Posterior vena cava (tissue), 2 donors: ENCODE data around the gene ALDH1B1. TPM values are rescaled to one million over a fixed set of nuclear protein-coding genes. Genes with fewer than 3 reads are reported as not detected.
"Not testable (repeated sequence)": the region's sequence is repeated elsewhere in the genome, so short reads cannot be mapped to it uniquely, and the experiment has no call there.

Source experiments
- DNase-seq: peaks from one replicate; pipeline ENCODE4 v3.0.0-alpha.2; 2020; ENCODE audit warnings: low spot score
- intact Hi-C, 2 donors: fragments of 100-400 bp; cut with DNase I; formaldehyde crosslinking; loops; one replicate each; pipeline versions ENCODE4 v1.14.1 to v1.14.2; 2022 to 2023
- total RNA-seq, 2 donors: library from RNA; stranded (reverse); fragmentation: NEBNext Ultra II Directional; extraction: Animal tissue kit (Norgen Biotek cat#: 25700); gene quantifications; one replicate each; pipeline ENCODE4 v1.2.1, GENCODE V29; 2021
- donor health status: DM: yes; HTN: yes; CAD: no.
- donor health status: DM: yes; HTN: yes; CAD: no.

ALDH1B1 gene
- total RNA-seq, 2 donors from 2014 or later: 200 to 217 TPM

DNA sequence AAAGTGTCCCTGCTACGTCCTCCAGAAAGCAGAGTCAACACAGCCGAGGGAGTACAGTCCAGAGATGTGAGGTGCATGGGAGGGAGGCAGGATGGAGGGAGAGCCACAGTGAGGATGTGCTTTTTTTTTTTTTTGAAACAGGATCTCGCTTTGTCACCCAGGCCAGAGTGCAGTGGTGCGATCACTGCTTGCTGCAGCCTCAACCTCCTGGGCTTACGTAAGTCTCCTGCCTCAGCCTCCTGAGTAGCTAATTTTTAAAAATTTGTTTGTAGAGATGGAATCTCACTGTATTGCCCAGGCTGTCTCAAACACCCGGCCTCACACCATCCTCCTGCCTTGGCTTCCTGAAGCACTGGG lies 33.2 kb upstream of the ALDH1B1 start:
- DNase-seq: no peak
- intact Hi-C loops: loop anchor here in 1 of 2 donors (1.0 to 5.0 kb wide), 2 partner anchors 43 to 177 kb away; no protein-coding TSS in a partner anchor

DNA sequence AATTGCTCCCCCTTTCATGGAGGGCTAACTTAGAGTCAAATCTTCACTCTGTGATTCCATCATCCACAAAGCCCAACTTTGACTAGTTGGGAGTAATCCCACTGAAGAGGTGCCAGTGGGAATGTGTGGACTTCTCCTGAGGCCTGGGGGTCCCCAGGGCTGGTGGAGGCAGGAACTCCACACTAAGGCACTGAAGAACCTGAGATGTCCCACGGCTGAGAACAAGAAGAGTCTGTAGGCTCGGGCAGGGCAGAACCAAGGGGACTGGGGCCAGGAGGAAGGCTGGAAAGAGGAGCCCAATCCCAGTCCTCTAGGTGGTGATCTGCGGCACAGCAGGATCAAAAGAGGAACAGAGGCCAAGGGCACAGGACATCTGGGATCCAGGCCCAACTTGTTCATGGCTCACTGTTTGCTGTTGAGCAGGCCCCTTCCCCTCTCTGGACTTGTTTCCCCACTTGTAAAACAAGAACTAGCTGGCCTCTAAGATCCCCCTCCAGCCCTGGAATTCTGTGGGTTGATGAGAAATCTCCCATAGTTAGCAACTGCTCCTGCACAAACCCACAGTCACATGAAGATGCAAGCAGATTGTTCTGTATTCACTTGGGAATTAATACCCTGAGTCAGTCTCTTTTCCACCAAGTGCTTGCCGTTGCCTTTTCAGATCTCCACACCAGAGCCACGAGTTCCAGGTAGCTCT lies 32.7 kb upstream of the ALDH1B1 start:
- intact Hi-C loops: loop anchor here (1.0 to 10.0 kb wide), 5 partner anchors 44 to 615 kb away; no protein-coding TSS in a partner anchor
- DNase-seq: no peak

DNA sequence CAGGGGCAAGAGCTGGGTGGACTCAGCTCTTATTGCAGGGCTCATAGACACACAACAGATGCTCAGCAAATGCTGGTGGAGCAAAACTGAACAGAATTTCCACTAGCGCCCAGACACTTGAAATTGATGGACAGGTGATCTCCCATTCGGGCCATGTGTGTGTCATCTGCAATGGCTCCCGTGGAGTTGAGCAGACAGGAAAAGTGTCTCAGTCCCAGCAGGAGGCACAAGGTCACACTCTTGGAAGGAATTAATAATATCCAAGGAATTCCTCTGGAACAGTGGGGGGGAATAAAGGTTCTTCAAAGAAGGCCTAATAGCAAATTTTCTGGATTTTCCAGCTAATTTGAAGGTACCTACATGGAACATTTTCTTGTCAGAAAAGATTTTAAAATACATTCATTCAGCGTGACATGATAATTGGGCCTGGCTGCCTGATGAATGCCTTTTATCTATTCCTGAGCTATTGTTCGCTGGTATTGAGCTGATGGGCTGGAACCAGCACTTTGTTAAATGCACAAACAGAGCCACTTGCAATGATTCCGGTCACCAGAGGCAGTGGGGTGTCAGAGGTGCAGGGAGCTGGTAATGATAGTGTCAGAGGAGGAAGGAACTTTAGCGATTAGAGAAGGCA lies 31.5 kb upstream of the ALDH1B1 start:
- DNase-seq: no peak
- intact Hi-C loops: loop anchor here (5.0 to 10.0 kb wide), 3 partner anchors 276 to 616 kb away; no protein-coding TSS in a partner anchor

DNA sequence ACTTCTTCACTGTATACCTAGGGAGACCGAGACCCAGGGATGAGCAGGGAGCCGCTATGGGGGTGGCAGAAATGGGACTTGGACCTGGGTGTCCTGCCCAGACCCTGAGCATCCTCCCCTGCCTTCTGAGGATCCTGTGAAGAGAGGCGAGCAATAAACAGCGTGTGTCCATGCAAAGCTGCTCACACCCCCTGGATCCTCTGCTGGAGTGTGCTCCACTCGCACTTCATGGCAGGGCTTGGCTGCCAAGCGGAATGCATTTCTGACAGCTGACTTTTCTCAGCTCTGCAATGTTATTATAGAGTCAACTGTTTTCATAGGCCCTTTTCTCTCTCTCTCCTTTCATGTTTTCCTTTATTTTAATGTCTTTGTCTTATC lies 31.0 kb upstream of the ALDH1B1 start:
- DNase-seq: no peak
- intact Hi-C loops: loop anchor here (5.0 to 10.0 kb wide), 3 partner anchors 277 to 617 kb away; no protein-coding TSS in a partner anchor

DNA sequence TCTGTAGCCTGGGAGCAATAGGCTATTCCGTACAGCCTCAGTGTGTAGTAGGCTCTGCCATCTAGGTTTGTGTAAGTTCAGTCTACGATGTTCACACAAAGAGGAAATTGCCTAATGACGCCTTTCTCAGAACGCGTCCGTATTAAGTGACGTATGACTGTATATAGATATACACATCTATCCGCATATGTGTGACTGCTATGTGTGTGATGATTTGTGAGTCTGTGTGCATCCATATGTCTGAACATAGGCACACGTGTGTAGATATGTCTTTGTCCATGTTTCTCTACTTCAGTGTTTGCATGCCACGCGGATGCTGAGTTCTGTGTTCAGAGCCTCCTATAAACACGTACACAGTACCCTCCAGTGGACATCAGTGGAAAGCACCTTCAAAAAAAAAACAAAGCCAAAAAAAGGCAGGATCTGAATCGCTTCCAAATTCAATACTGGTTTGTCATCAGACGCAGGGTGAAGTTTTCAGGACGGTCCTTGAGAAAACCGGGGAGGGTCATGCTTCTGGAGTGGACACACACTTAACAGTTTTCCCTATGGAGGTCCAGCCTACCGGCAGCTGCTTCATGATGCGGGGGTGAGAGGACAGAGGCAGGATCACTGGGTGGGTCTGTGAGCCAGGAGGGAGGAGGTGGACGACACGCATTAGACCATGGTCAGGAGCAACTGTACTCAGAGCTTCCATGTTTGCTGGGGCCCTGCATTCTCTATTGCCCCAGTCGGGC lies 29.5 kb upstream of the ALDH1B1 start:
- DNase-seq: no peak
- intact Hi-C loops: loop anchor here (5.0 to 10.0 kb wide), 3 partner anchors 278 to 618 kb away; no protein-coding TSS in a partner anchor

DNA sequence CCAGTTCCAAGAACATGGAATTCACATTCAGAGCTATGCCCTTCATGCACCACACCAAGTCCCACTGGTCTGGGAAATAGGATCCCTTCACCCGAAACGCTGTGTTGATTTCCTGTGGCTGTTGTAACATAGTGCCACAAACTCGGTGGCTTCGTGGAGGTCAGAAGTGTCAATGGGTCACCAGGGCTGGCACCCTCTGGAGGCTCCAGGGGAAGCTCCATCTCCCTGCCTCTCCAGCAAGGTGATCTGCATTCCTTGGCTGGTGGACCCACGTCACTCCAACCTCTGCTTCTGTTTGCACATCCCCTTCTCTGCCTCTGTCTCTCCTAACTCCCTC lies 28.9 kb upstream of the ALDH1B1 start:
- DNase-seq: no peak
- intact Hi-C loops: loop anchor here (5.0 to 10.0 kb wide), 3 partner anchors 279 to 619 kb away; no protein-coding TSS in a partner anchor

DNA sequence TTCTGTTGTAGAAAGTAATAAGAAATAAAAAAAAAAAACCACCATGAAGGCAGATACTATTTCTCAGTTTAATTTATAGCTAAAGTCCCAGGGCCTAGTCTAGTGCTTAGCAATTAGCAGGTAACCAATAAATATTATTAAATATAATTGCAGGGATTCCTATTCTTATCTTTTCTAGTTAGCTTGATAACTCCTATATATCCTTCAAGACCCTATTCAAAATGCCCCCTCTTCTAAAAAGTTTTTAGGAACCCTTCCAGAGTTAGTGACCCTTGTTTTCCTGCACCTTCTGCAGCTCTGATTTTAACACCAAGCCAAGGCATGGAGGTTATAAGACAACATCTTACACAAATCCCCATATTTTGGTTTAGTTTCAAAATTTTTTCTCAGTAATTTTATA lies 24.6 kb upstream of the ALDH1B1 start:
- intact Hi-C loops: loop anchor here in 1 of 2 donors (10.0 kb wide), 2 partner anchors 283 to 623 kb away; no protein-coding TSS in a partner anchor
- no peak for DNase-seq

DNA sequence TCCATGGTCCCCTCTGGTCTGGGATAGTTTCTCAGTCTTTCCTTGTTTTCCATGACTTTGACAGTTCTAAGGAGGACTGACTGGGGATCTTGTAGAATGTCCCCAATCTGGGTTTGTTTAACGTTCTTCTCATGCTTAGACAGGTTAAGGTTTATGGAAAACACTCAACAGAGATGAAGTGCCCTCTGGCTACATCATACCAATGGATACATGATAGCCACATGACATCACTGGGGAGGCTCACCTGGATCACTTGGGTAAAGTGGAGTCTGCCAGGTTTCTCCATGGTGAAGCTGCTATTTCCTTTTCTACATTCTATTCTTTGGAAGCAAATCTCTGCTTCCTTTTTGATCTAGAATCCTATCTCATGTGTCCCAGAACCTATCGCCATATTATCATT lies 23.8 kb upstream of the ALDH1B1 start:
- intact Hi-C loops: loop anchor here in 1 of 2 donors (10.0 kb wide), 2 partner anchors 284 to 624 kb away; no protein-coding TSS in a partner anchor
- DNase-seq: no peak

DNA sequence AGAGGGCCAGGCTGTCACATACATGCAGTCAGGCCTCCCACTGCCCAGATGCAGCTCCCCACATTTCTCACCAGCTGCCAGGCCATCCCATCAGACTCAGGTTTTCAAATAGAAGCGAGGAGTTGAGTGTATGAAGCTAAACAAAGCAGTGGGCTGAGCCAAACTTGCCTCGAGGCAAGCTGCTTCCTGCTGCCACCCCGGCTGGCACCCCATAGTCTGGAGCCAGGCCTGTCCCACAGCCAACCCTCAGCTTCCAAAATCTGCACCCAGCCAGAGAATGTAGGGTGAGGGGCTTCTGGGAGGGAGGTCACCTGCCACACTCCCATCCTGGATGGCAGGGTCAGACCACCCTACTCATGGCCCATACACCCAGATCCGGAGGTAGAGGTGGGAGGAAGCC lies 22.3 kb upstream of the ALDH1B1 start:
- intact Hi-C loops: no loop called here
- no peak for DNase-seq

DNA sequence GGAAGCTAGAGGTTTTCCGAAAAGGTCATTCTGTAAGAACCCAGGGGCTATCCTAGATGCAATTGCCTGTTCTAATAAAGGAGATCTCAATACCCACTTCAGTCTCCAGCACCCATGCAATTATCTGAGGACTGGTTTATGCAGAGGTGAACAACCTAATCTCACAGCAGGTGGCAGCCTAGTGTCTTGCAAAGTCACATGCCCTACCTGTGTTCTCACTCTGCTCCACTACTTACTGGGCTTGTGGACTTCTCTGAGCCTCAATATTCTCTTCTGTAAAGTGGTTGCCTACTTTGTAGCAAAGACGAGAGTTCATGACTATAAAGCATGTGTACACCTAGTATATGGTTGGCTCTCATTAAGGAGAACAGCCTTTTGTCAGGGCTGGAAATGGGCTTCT lies 21.0 kb upstream of the ALDH1B1 start:
- DNase-seq: no peak
- intact Hi-C loops: no loop called here

DNA sequence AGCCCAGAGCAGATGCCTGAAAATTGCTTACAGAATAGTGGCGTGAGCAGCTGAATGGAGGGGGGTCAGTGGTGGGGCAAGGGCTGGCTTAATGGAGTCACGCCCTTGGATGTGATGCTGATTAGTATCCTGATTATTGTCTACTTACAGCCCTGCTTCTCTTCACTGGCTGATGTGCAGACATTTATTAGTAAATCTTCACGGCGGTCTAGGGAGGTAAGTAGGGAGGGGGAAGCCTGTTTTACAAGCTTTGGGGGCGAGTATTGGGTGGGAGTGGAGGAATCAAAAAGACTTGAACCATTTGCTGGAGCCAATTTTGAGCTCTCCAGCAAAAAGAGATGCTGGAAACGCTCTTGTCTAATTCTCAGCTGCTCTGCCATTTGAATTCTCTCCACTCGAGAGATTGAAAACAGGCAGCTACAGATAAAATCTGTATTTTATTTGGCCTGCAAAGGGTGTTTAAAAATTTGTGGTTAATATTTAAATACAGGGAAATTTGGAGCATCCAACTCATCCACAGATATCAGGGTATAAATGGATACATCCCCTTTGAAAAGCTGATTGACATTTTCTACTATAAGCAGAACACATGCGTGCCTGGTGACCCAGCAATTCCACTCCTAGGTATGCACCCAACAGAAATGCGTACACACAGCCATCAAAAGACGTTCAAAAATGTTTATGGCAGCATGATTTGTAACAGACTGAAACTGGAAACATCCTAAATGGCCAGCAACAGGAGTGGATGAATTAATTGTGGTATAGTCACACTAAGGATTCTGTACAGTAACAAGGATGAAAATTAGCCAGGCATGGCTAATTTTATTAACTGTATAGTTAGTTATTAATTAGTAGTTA lies 19.5 kb upstream of the ALDH1B1 start:
- DNase-seq: no peak
- intact Hi-C loops: no loop called here

DNA sequence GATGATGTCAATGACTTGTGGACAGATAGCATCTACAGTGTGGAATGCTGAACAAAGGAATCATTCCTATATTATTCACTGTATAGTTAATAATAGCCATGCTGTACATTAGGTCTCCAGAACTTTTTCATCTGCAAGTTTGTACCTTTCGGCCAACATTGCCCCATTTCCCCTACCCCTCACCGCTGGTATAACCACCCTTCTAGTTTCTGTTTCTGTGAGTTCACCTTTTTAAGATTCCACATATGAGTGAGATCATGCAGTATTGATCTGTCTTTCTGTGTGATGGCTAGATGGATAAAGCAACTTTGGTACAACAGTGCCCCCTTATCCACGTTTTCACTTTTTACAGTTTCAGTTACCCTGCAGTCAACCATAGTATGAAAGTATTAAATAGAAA lies 18.8 kb upstream of the ALDH1B1 start:
- intact Hi-C loops: no loop called here
- no peak for DNase-seq

DNA sequence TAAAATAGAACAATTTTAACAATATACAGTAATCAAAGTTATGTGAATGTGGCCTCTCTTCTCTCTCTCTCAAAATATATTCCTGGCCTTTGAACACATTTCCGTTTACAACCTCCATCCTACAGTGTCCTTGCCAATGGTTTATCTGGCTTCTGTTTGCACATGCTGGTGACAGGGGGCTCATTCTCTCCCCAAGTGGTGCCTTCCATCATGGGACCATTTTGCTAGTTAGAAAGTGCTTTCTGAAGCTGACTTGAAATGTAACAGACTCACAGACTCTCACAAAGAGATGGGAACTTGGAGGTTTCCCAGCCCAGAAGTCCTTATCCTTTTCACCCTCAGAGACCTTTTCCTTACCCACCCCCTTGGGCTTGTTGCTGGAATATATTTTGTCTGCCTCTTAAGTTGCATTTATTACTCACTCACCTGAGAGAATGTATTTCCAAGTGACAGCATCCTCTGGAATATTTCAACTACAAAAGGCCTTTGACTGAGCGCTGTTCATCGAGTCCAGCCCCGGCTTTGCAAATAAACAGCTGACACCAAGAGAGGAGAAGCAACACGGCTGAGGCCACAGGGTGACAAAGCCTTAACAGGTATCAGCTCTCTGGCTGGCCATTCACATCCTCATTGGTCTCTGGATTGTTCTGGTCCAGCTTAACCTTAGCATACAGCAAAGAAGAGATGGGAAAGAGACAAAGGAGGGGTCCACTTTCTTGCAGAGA lies 17.5 kb upstream of the ALDH1B1 start:
- intact Hi-C loops: no loop called here
- no peak for DNase-seq

DNA sequence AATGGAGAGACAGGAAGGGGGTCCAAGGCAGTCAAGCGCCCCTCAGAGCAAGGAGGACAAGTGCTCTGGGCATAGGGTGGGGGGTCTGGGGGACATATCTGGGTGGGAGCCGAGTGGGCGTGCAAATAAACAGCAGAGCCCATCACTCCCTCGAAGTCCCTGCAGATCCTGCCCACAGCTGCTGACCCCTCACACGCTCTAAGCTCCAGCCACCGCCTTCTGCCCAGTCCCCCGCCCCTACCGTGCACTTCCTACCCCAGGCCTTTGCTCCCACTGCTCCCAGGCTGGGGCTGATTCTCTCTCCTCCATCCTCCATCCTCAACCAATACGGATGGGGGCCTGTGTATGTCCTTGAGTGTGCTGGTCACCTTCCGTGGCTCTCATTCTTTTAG lies 16.9 kb upstream of the ALDH1B1 start:
- no peak for DNase-seq
- intact Hi-C loops: no loop called here

DNA sequence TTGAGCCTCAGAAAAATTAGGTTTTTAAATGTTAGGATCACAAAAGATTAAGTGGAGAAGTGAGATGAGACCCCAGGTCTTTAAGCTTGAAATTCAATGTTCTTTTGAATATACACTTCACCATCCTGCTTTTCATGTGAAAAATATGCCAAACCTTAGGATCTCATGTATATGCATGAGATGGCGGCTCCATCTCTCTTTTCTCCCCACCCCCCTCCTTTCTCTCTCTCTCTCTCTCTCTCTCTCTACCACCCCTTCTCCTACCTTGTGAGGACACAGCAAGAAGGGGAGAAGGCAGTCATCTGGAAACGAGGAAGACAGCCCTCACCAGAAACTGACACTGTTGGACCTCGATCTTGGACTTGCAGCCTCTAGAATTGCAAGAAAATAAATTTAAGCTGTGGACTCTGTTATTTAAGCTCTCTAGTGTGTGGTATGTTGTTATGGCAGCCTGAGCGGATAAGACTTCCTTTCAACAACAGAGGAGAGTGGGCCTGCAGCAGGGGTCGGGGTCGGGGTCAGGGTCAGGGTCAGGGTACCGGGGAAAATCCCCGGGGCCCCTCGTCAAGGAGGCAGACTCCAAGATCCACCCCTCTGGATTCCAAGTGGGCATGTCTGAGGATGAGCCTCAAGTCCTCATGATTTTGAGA lies 16.4 kb upstream of the ALDH1B1 start:
- DNase-seq: no peak
- intact Hi-C loops: loop anchor here in 1 of 2 donors (2.0 kb wide), 1 partner anchor 17 kb away; the partner anchor contains the start of gene ALDH1B1

DNA sequence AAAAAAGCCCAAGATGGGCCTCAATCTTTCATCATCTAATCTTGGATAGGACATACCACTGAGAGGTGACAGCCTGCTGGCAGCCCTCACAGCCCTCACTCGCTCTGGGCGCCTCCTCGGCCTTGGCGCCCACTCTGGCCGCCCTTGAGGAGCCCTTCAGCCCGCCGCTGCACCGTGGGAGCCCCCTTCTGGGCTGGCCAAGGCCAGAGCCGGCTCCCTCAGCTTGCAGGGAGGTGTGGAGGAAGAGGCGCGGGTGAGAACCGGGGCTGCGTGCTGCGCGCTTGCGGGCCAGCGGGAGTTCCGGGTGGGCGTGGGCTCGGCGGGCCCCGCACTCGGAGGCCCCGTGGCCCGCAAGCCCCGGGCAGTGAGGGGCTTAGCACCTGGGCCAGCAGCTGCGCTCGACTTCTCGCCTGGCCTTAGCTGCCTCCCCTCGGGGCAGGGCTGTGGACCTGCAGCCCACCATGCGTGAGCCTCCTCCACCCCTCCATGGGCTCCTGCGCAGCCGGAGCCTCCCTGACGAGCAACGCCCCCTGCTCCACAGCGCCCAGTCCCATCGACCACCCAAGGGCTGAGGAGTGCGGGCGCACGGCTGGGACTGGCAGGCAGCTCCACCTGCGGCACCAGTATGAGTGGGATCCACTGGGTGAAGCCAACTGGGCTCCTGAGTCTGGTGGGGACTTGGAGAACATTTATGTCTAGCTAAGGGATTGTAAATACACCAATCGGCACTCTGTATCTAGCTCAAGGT lies 15.0 kb upstream of the ALDH1B1 start:
- intact Hi-C loops: loop anchor here in 1 of 2 donors (2.0 kb wide), 1 partner anchor 15 kb away; the partner anchor contains the start of gene ALDH1B1
- DNase-seq: not testable (repeated sequence)

DNA sequence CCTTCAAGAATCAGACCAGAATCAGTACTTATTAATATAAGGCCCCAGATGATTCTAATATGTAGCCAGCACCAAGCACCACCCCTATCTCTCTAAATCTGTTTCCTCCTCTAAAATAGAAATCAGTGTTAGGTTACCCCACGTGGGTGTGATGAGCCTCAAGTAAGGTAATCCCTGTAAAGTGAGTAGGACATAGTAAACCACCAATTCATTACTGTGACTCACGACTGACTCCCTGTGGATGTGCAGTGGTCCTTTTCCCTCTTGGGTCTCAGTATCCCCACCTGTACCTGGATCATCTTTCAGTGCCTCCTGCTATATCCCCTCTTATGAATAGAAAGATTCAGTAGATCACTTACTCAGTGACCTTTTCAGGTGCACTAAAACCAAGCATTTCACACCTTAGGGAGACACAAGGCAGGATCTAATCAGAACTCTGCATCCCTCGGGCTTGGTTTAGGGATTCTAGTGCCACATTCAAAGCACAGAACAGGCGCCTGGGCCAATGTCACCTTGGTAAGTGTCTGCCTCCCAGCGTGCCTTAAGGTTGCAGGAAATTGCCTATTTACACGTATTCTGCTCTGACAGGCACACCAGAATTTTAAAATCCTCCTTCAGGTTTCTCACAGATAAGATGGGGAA lies 12.2 kb upstream of the ALDH1B1 start:
- DNase-seq: no peak
- intact Hi-C loops: loop anchor here in 1 of 2 donors (10.0 kb wide), 1 partner anchor 426 kb away; no protein-coding TSS in a partner anchor
